Nephron progenitor cell (in vitro differentiated cells): Measurements from ENCODE around the gene SLC43A1.

Experiments used
- DNase-seq: peaks from one replicate; pipeline ENCODE4 v3.0.0; 2021
- H3K27ac Mint-ChIP-seq: 2 replicates; pipeline ENCODE4 v1.8.0; 2021; ENCODE audit warnings: mild to moderate bottlenecking, moderate library complexity, mixed read lengths
- H3K27me3 Mint-ChIP-seq: 2 replicates; pipeline ENCODE4 v1.8.0; 2021; ENCODE audit warnings: mild to moderate bottlenecking, low read depth, mixed read lengths; ENCODE audit not compliant: poor library complexity
- H3K36me3 Mint-ChIP-seq: 2 replicates; pipeline ENCODE4 v1.8.0; 2021; ENCODE audit warnings: low read depth, mixed read lengths
- H3K4me1 Mint-ChIP-seq: 2 replicates; pipeline ENCODE4 v1.8.0; 2021; ENCODE audit warnings: mixed read lengths
- H3K4me3 Mint-ChIP-seq: 2 replicates; pipeline ENCODE4 v1.8.0; 2021; ENCODE audit warnings: mild to moderate bottlenecking, moderate library complexity, mixed read lengths
- H3K9me3 Mint-ChIP-seq: 2 replicates; pipeline ENCODE4 v1.8.0; 2021; ENCODE audit warnings: mild to moderate bottlenecking, moderate library complexity, mixed read lengths
- CTCF ChIP-seq: fragments of 200-600 bp; sonication (generic); IDR thresholded peaks from 2 replicates; pipeline ENCODE4 v1.5.0; 2021; ENCODE audit warnings: antibody characterized with exemption

Gene SLC43A1

GRCh38 chr11:57530596-57531507 is 15.3 kb upstream of the SLC43A1 start, which contains the start of gene TIMM10:
Gene TIMM10 (minus strand): TSS chr11:57530754. CDS start chr11:57530189, 565 bp downstream.
- peak within 1 kb of the TSS; percentile 95 for H3K4me3 Mint-ChIP-seq
- DNase-seq: peak; percentile 88
- H3K4me1 Mint-ChIP-seq: peaks cover 38% of the 10 kb centered on the region
- H3K36me3 Mint-ChIP-seq: peaks cover 15% of the 10 kb centered on the region
- no peaks in the 10 kb centered on the region for H3K9me3 Mint-ChIP-seq
- H3K27me3 Mint-ChIP-seq: peaks cover 38% of the 10 kb centered on the region
- H3K27ac Mint-ChIP-seq: peak within 1 kb of the TSS; percentile 87
- no peak for TF ChIP-seq CTCF

GRCh38 chr11:57530215-57530595 is 14.7 kb upstream of the SLC43A1 start:
- Mint-ChIP-seq H3K27ac (no peak overlapping the region), H3K9me3 (no peaks in the 10 kb centered on the region), H3K27me3 (peaks cover 36% of the 10 kb centered on the region), H3K36me3 (peaks cover 18% of the 10 kb centered on the region), H3K4me1 (peaks cover 38% of the 10 kb centered on the region), H3K4me3 (peak overlapping the region; percentile 95)
- TF ChIP-seq CTCF: no peak
- DNase-seq: no peak

GRCh38 chr11:57529012-57529411 is 13.5 kb upstream of the SLC43A1 start:
- no peak overlapping the region for H3K27ac Mint-ChIP-seq
- peak overlapping the region; percentile 45 for H3K4me3 Mint-ChIP-seq
- no peak for TF ChIP-seq CTCF

DNA sequence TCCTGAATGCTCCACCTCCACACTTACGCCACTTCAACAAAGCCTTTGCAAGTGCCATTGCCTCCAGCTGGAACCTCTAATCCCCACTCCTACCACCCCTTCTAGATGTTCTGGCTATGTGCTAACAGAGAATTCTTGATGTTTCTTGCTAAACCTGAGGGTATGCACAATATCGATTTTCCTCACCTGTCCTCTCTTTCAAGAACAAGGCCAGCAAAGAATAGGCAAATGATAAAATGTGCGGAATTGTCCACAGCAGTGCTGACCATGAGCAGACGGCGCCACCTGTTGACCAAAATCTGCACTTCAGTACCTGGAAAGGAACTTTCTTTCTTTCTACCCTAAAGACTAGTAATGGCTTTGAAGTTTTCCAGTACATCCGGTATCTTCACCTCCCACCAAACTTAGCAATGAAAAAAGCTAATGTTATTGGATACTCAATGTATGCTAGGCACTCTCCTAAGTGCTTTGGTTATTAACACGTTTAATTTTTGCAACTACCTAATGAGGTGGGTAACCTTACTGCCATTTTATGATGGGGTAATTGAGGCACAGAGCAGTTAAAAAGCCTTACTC is 11.6 kb upstream of the SLC43A1 start:
- Mint-ChIP-seq H3K27ac (no peak overlapping the region), H3K9me3 (no peaks in the 10 kb centered on the region), H3K4me1 (peaks cover 50% of the 10 kb centered on the region), H3K36me3 (peaks cover 23% of the 10 kb centered on the region), H3K27me3 (peaks cover 13% of the 10 kb centered on the region), H3K4me3 (no peak overlapping the region)
- peak; percentile 97 for TF ChIP-seq CTCF
- peak; percentile 89 for DNase-seq

More at GRCh38 chr11:57529012-57529411, 13.5 kb upstream of the SLC43A1 start:
- H3K9me3 Mint-ChIP-seq: no peaks in the 10 kb centered on the region
- DNase-seq: no peak
- peaks cover 23% of the 10 kb centered on the region for H3K36me3 Mint-ChIP-seq
- peaks cover 28% of the 10 kb centered on the region for H3K27me3 Mint-ChIP-seq
- peaks cover 38% of the 10 kb centered on the region for H3K4me1 Mint-ChIP-seq

DNA sequence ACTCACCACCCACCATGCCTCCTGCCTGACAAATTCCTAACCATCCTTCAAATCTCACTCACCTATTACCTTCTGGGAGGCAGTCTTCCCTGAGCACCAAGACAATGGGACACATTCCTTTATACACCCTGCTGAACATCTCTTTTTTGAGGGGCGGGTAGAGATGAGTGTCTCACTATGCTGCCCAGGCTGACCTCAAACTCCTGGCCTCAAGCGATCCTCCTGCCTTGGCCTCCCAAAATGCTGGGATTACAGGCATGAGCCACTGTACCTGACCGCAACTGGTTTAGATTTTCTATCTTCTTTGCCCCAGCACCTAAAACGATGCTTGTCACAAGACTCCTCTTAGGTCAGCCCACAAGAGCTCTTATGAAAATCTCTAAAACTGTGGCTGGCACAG is 7.9 kb upstream of the SLC43A1 start:
- H3K27ac Mint-ChIP-seq: no peak overlapping the region
- H3K4me3 Mint-ChIP-seq: no peak overlapping the region
- TF ChIP-seq CTCF: no peak
- H3K9me3 Mint-ChIP-seq: no peaks in the 10 kb centered on the region
- peaks cover 34% of the 10 kb centered on the region for H3K4me1 Mint-ChIP-seq
- no peak for DNase-seq
- H3K27me3 Mint-ChIP-seq: peaks cover 8% of the 10 kb centered on the region
- H3K36me3 Mint-ChIP-seq: peaks cover 19% of the 10 kb centered on the region
